Mammary microvascular endothelial cell (primary cell): ENCODE results near the gene SLC47A2. TPM values are rescaled to one million over a fixed set of nuclear protein-coding genes. Genes with fewer than 3 reads are reported as not detected.

Source experiments
- total RNA-seq: library from RNA; depleted of rRNA; stranded (reverse); fragments of >200 nt; gene quantifications from 2 replicates; pipeline ENCODE4 v1.2.3, GENCODE V29; 2015

Gene SLC47A2
- total RNA-seq: not detected in 2 replicates

GRCh38 chr17:19716108-19717030 lies at the start of gene SLC47A2:
TSS of gene SLC47A2 (minus strand) at chr17:19716584. CDS start at chr17:19716555, 29 bp downstream.

GRCh38 chr17:19747829-19748806 lies 31.7 kb upstream of the SLC47A2 start, which contains the start of gene ALDH3A1:
TSS of gene ALDH3A1 (minus strand) at chr17:19748298. CDS start at chr17:19745129, 3,169 bp downstream.

GRCh38 chr17:19648475-19649273 lies 67.7 kb downstream of the SLC47A2 start, which contains the start of gene ALDH3A2:
TSS of gene ALDH3A2 (plus strand) at chr17:19648751. CDS start at chr17:19648972, 221 bp downstream.

Other genes with a start within 250 kb of the SLC47A2 start
- 1.6 and 2.2 TPM in 2 replicates for gene SLC47A1, start 182.7 kb downstream of the SLC47A2 start, total RNA-seq
- gene ALDH3A2, start 67.8 kb downstream of the SLC47A2 start, total RNA-seq: 41.7 and 47.3 TPM in 2 replicates
- 0.10 TPM in 1 of 2 replicates, not detected in the other for gene ALDH3A1, start 31.7 kb upstream of the SLC47A2 start, total RNA-seq
- gene ULK2, start 151.4 kb upstream of the SLC47A2 start, total RNA-seq: 9.4 and 10.6 TPM in 2 replicates